Sigmoid colon (tissue), 7 donors: ENCODE results near the gene FAM124B. TPM values are rescaled to one million over a fixed set of nuclear protein-coding genes. Genes with fewer than 3 reads are reported as not detected.

Experiments
- DNase-seq: peaks from one replicate; pipeline ENCODE4 v3.0.0-alpha.2; 2019
- H3K27ac ChIP-seq, 4 donors: fragments of 200-600 bp; sonication (generic); one replicate each; pipeline ENCODE4 v1.5.1; 2016 to 2019; ENCODE audit warnings: mild to moderate bottlenecking in 1 of 4
- H3K27me3 ChIP-seq, 3 donors: fragments of 200-600 bp; sonication (generic); one replicate each; pipeline ENCODE4 v1.5.1; 2019; ENCODE audit warnings: mild to moderate bottlenecking in 1 of 3
- H3K36me3 ChIP-seq, 4 donors: fragments of 200-600 bp; sonication (generic); one replicate each; pipeline ENCODE4 v1.5.1; 2016 to 2019
- H3K4me1 ChIP-seq, 4 donors: fragments of 200-600 bp; sonication (generic); one replicate each; pipeline ENCODE4 v1.5.1; 2017 to 2019
- H3K4me3 ChIP-seq, 4 donors: fragments of 200-600 bp; sonication (generic); one replicate each; pipeline ENCODE4 v1.5.1; 2017 to 2019; ENCODE audit warnings: mild to moderate bottlenecking in 2 of 4, moderate library complexity in 1 of 4
- H3K9me3 ChIP-seq, 4 donors: fragments of 200-600 bp in 3 of 4; sonication (generic) in 3 of 4; one replicate each; pipeline versions ENCODE4 v1.5.1 to v1.6.1; 2013 to 2019
- CTCF ChIP-seq, 4 experiments: fragments of 450-650 bp in 3 of 4; fragments of 200-600 bp in 1 of 4; IDR thresholded peaks; one replicate each; pipeline ENCODE4 v1.5.1; 2016 to 2019; ENCODE audit warnings: antibody characterized with exemption in 4 of 4, mild to moderate bottlenecking in 3 of 4, moderate library complexity in 2 of 4
- EP300 ChIP-seq, 4 donors: sonication (generic); formaldehyde crosslinking; IDR thresholded peaks; one replicate each; pipeline ENCODE4 v1.6.1; 2017; ENCODE audit warnings: antibody characterized with exemption in 4 of 4
- POLR2A ChIP-seq, 2 donors: fragments of 450-650 bp; IDR thresholded peaks; one replicate each; pipeline ENCODE4 v1.6.1; 2016; ENCODE audit warnings: antibody characterized with exemption in 2 of 2, mild to moderate bottlenecking in 2 of 2, moderate library complexity in 2 of 2
- POLR2AphosphoS5 ChIP-seq, 4 donors: sonication (generic); formaldehyde crosslinking; IDR thresholded peaks; one replicate each; pipeline ENCODE4 v1.6.1; 2017; ENCODE audit warnings: antibody characterized with exemption in 4 of 4
- WGBS, 2 donors: extraction: QIAGEN DNeasy Blood & Tissue Kit; methylation state at CpG; one replicate each; pipeline ENCODE4 v1.1.7; 2013; 5-methylcytosine and 5-hydroxymethylcytosine counted together
- intact Hi-C: fragments of 100-400 bp; cut with DNase I; formaldehyde crosslinking; loops from one replicate; pipeline ENCODE4 v1.15.1; 2023
- polyA plus RNA-seq, 3 donors: library from polyadenylated mRNA; stranded (reverse); fragments of 200-250 nt; gene quantifications; one replicate each; pipeline ENCODE4 v1.2.3, GENCODE V29; 2013
- total RNA-seq, 4 donors: library from RNA; depleted of rRNA; stranded (reverse); fragments of >200 nt; gene quantifications; one replicate each; pipeline ENCODE4 v1.1.0, GENCODE V29; 2016
- donor health status: healthy with polysubstance abuse.
- donor health status: Bipolar disorder and iron deficiency.
- donor health status: healthy.

The FAM124B gene
- total and polyA plus RNA-seq, 7 donors: 0.23 to 1.9 (median 0.81) TPM

- H3K4me3 ChIP-seq: no peak overlapping the region
- intact Hi-C loops: no loop called here
- no peaks in the 10 kb centered on the region for H3K36me3 ChIP-seq
- no peak overlapping the region for H3K27ac ChIP-seq
- no peaks in the 10 kb centered on the region for H3K9me3 ChIP-seq
- no peaks in the 10 kb centered on the region for H3K27me3 ChIP-seq
- no peak for DNase-seq
- WGBS, 2 donors: 94 to 100% methylated on average over 1 of the region's 1 CpG
- H3K4me1 ChIP-seq: no peaks in the 10 kb centered on the region
- TF ChIP-seq CTCF (IDR thresholded peaks at IDR 0.05) (no peak), POLR2AphosphoS5 (IDR thresholded peaks at IDR 0.05) (no peak), EP300 (IDR thresholded peaks at IDR 0.05) (no peak), POLR2A (IDR thresholded peaks at IDR 0.05) (no peak)
These were observed 34.7 kb upstream of the FAM124B start for GRCh38 chr2:224436634-224437033.

GRCh38 chr2:224434618-224435017 is 32.7 kb upstream of the FAM124B start:
- Histone ChIP-seq H3K27ac (no peak overlapping the region), H3K4me1 (no peaks in the 10 kb centered on the region), H3K9me3 (no peaks in the 10 kb centered on the region), H3K36me3 (no peaks in the 10 kb centered on the region), H3K27me3 (no peaks in the 10 kb centered on the region), H3K4me3 (no peak overlapping the region)
- TF ChIP-seq EP300 (IDR thresholded peaks at IDR 0.05): no peak
- no peak for TF ChIP-seq CTCF (IDR thresholded peaks at IDR 0.05)
- no peak for TF ChIP-seq POLR2AphosphoS5 (IDR thresholded peaks at IDR 0.05)
- TF ChIP-seq POLR2A (IDR thresholded peaks at IDR 0.05): no peak
- 73 to 79% methylated on average over 4 of the region's 4 CpGs for WGBS, 2 donors
- DNase-seq: no peak
- intact Hi-C loops: no loop called here

- Histone ChIP-seq H3K4me1 (no peaks in the 10 kb centered on the region), H3K27me3 (no peaks in the 10 kb centered on the region), H3K4me3 (no peak overlapping the region), H3K9me3 (no peaks in the 10 kb centered on the region), H3K27ac (no peak overlapping the region), H3K36me3 (no peaks in the 10 kb centered on the region)
- WGBS, 2 donors: 83 to 90% methylated on average over 10 of the region's 10 CpGs
- no peak for TF ChIP-seq EP300 (IDR thresholded peaks at IDR 0.05)
- no peak for TF ChIP-seq POLR2AphosphoS5 (IDR thresholded peaks at IDR 0.05)
- TF ChIP-seq CTCF (IDR thresholded peaks at IDR 0.05): no peak
- TF ChIP-seq POLR2A (IDR thresholded peaks at IDR 0.05): no peak
- intact Hi-C loops: no loop called here
- no peak for DNase-seq
These were observed 31.5 kb upstream of the FAM124B start for GRCh38 chr2:224433442-224433841.

- TF ChIP-seq EP300 (IDR thresholded peaks at IDR 0.05) (no peak), POLR2A (IDR thresholded peaks at IDR 0.05) (no peak), POLR2AphosphoS5 (IDR thresholded peaks at IDR 0.05) (no peak)
- 89 to 91% methylated on average over 6 of the region's 6 CpGs for WGBS, 2 donors
- Histone ChIP-seq H3K27ac (no peak overlapping the region), H3K9me3 (no peaks in the 10 kb centered on the region), H3K4me1 (no peaks in the 10 kb centered on the region), H3K36me3 (no peaks in the 10 kb centered on the region), H3K4me3 (no peak overlapping the region), H3K27me3 (no peaks in the 10 kb centered on the region)
- DNase-seq: no peak
- intact Hi-C loops: no loop called here
These were observed 30.2 kb upstream of the FAM124B start for GRCh38 chr2:224432003-224432579.

- no peak overlapping the region for H3K27ac ChIP-seq
- H3K4me3 ChIP-seq: no peak overlapping the region
- intact Hi-C loops: no loop called here
- WGBS, 2 donors: 59 to 92% methylated on average over 2 of the region's 2 CpGs
- TF ChIP-seq EP300 (IDR thresholded peaks at IDR 0.05) (no peak), POLR2AphosphoS5 (IDR thresholded peaks at IDR 0.05) (no peak), CTCF (IDR thresholded peaks at IDR 0.05) (no peak), POLR2A (IDR thresholded peaks at IDR 0.05) (no peak)
- no peak for DNase-seq
- H3K4me1 ChIP-seq: no peaks in the 10 kb centered on the region
- no peaks in the 10 kb centered on the region for H3K36me3 ChIP-seq
- H3K9me3 ChIP-seq: no peaks in the 10 kb centered on the region
- H3K27me3 ChIP-seq: no peaks in the 10 kb centered on the region
These were observed 27.5 kb upstream of the FAM124B start for GRCh38 chr2:224429441-224429810.
